Calu3 (cell line): ENCODE results near the gene UTS2R. TPM values are rescaled to one million over a fixed set of nuclear protein-coding genes. Genes with fewer than 3 reads are reported as not detected.

Experiments used
- BruUV-seq: library from RNA; stranded (reverse); fragments of 400-500 nt; replicated peaks from 2 replicates; lab custom pipeline; 2021; lab: Mats Ljungman, UMichigan
- CTCF ChIA-PET: fragments of 300-600 bp; sonication (Branson Sonifier 250); formaldehyde crosslinking; loops from one replicate; lab custom pipeline; 2022; ENCODE audit warnings: antibody characterized with exemption; lab: Charles Lee
- DNase-seq: peaks from one replicate; pipeline ENCODE4 v3.0.0; 2022
- H3K27ac Mint-ChIP-seq: one replicate; pipeline ENCODE4 v1.8.0; 2022; ENCODE audit warnings: mixed read lengths; ENCODE audit not compliant: unreplicated experiment
- H3K27me3 Mint-ChIP-seq: one replicate; pipeline ENCODE4 v1.8.0; 2022; ENCODE audit warnings: mixed read lengths; ENCODE audit not compliant: unreplicated experiment
- H3K36me3 Mint-ChIP-seq: one replicate; pipeline ENCODE4 v1.8.0; 2022; ENCODE audit warnings: mild to moderate bottlenecking, moderate library complexity, mixed read lengths; ENCODE audit not compliant: insufficient read depth, unreplicated experiment
- H3K4me1 Mint-ChIP-seq: one replicate; pipeline ENCODE4 v1.8.0; 2022; ENCODE audit warnings: mild to moderate bottlenecking, low read depth, mixed read lengths; ENCODE audit not compliant: unreplicated experiment
- H3K4me3 Mint-ChIP-seq: one replicate; pipeline ENCODE4 v1.8.0; 2022; ENCODE audit warnings: mild to moderate bottlenecking, low read depth, moderate library complexity, mixed read lengths; ENCODE audit not compliant: unreplicated experiment
- H3K9me3 Mint-ChIP-seq: one replicate; pipeline ENCODE4 v1.8.0; 2022; ENCODE audit warnings: low read depth, mixed read lengths; ENCODE audit not compliant: unreplicated experiment
- CTCF ChIP-seq: fragments of 200-600 bp; IDR thresholded peaks from one replicate; pipeline ENCODE4 v1.8.0; 2022; ENCODE audit warnings: antibody characterized with exemption; ENCODE audit not compliant: unreplicated experiment
- intact Hi-C: fragments of 100-400 bp; cut with micrococcal nuclease; formaldehyde crosslinking; loops from one replicate; pipeline ENCODE4 v1.10.0; 2022; ENCODE audit not compliant: unreplicated experiment
- total RNA-seq: library from RNA; stranded (reverse); gene quantifications from 2 replicates; pipeline ENCODE4 v1.2.3, GENCODE V29; 2022

The UTS2R gene
- total RNA-seq, 1 experiment from 2014 or later: not detected

GRCh38 chr17:82412535-82413520, 41.3 kb downstream of the UTS2R start:
- no TSS peak for BruUV-seq
- CTCF ChIA-PET: interaction anchor here (0.7 kb wide), 1 partner anchor 110 kb away, joined by 3 read pairs; no protein-coding TSS in a partner anchor
- H3K36me3 Mint-ChIP-seq: peaks cover 5% of the 10 kb centered on the region
- TF ChIP-seq CTCF: no peak
- no peak for DNase-seq
- no peaks in the 10 kb centered on the region for H3K27me3 Mint-ChIP-seq
- no peaks in the 10 kb centered on the region for H3K9me3 Mint-ChIP-seq
- H3K27ac Mint-ChIP-seq: no peak overlapping the region
- H3K4me3 Mint-ChIP-seq: no peak overlapping the region
- H3K4me1 Mint-ChIP-seq: no peaks in the 10 kb centered on the region
- intact Hi-C loops: loop anchor here (5.0 kb wide), 1 partner anchor 61 kb away; no protein-coding TSS in a partner anchor

GRCh38 chr17:82414548-82415281, 43.1 kb downstream of the UTS2R start:
- H3K9me3 Mint-ChIP-seq: no peaks in the 10 kb centered on the region
- TF ChIP-seq CTCF: peak; percentile 26
- H3K27me3 Mint-ChIP-seq: no peaks in the 10 kb centered on the region

GRCh38 chr17:82415336-82415735, 43.8 kb downstream of the UTS2R start:
- CTCF ChIA-PET: no interaction called here
- no TSS peak for BruUV-seq
- no peak for DNase-seq
- Mint-ChIP-seq H3K4me1 (no peaks in the 10 kb centered on the region), H3K4me3 (no peak overlapping the region), H3K9me3 (no peaks in the 10 kb centered on the region), H3K36me3 (peaks cover 18% of the 10 kb centered on the region), H3K27me3 (no peaks in the 10 kb centered on the region), H3K27ac (no peak overlapping the region)
- TF ChIP-seq CTCF: no peak
- intact Hi-C loops: no loop called here

More at GRCh38 chr17:82414548-82415281, 43.1 kb downstream of the UTS2R start:
- no peak overlapping the region for H3K27ac Mint-ChIP-seq
- CTCF ChIA-PET: no interaction called here
- intact Hi-C loops: loop anchor here (5.0 kb wide), 1 partner anchor 62 kb away; no protein-coding TSS in a partner anchor
- H3K4me1 Mint-ChIP-seq: no peaks in the 10 kb centered on the region
- peaks cover 18% of the 10 kb centered on the region for H3K36me3 Mint-ChIP-seq
- H3K4me3 Mint-ChIP-seq: no peak overlapping the region
- peak; percentile 62 for DNase-seq
- no TSS peak for BruUV-seq

GRCh38 chr17:82415786-82416185, 44.2 kb downstream of the UTS2R start:
- TF ChIP-seq CTCF: no peak
- H3K9me3 Mint-ChIP-seq: no peaks in the 10 kb centered on the region
- CTCF ChIA-PET: no interaction called here
- no peaks in the 10 kb centered on the region for H3K4me1 Mint-ChIP-seq
- peaks cover 18% of the 10 kb centered on the region for H3K36me3 Mint-ChIP-seq
- DNase-seq: no peak
- no peak overlapping the region for H3K4me3 Mint-ChIP-seq
- intact Hi-C loops: no loop called here
- no peaks in the 10 kb centered on the region for H3K27me3 Mint-ChIP-seq
- no peak overlapping the region for H3K27ac Mint-ChIP-seq
- no TSS peak for BruUV-seq
